MM.1S (cell line): ENCODE data around the gene FAM117B.
"Not testable (repeated sequence)": the region's sequence is repeated elsewhere in the genome, so short reads cannot be mapped to it uniquely, and the experiment has no call there.

Experiments used
- DNase-seq: peaks from one replicate; pipeline ENCODE4 v3.0.0-alpha.2; 2015
- H2AFZ ChIP-seq: fragments of 300-600 bp; sonication (generic); 2 replicates; pipeline ENCODE4 v1.6.0; 2016; ENCODE audit warnings: antibody characterized with exemption, low read length
- H3F3A ChIP-seq: fragments of 300-600 bp; sonication (generic); 2 replicates; pipeline ENCODE4 v1.6.1; 2016; ENCODE audit warnings: mild to moderate bottlenecking, antibody characterized with exemption, low read length, moderate library complexity, mixed read lengths; ENCODE audit not compliant: insufficient read depth
- H3K27ac ChIP-seq: fragments of 300-600 bp; sonication (generic); 2 replicates; pipeline ENCODE4 v1.5.1; 2016; ENCODE audit warnings: mild to moderate bottlenecking, low read length
- H3K27me3 ChIP-seq: fragments of 300-600 bp; sonication (generic); replicated peaks from 2 replicates; pipeline ENCODE4 v1.6.0; 2016; ENCODE audit warnings: low read length; ENCODE audit not compliant: insufficient read depth
- H3K36me3 ChIP-seq: fragments of 300-600 bp; sonication (generic); replicated peaks from 2 replicates; pipeline ENCODE4 v1.6.1; 2016; ENCODE audit warnings: mild to moderate bottlenecking, low read length, mixed read lengths; ENCODE audit not compliant: insufficient read depth
- H3K4me1 ChIP-seq: fragments of 300-600 bp; sonication (generic); 2 replicates; pipeline ENCODE4 v1.6.1; 2016; ENCODE audit warnings: low read length, mixed read lengths
- H3K4me2 ChIP-seq: fragments of 300-600 bp; sonication (generic); 2 replicates; pipeline ENCODE4 v1.6.0; 2016; ENCODE audit warnings: low read depth, low read length
- H3K4me3 ChIP-seq: fragments of 300-600 bp; sonication (generic); 2 replicates; pipeline ENCODE4 v1.5.1; 2016; ENCODE audit warnings: low read length, mixed read lengths
- H3K79me2 ChIP-seq: fragments of 300-600 bp; sonication (generic); 2 replicates; pipeline ENCODE4 v1.6.1; 2016; ENCODE audit warnings: mixed run types, low read length, mixed read lengths
- H3K9ac ChIP-seq: fragments of 300-600 bp; sonication (generic); 2 replicates; pipeline ENCODE4 v1.6.1; 2016; ENCODE audit warnings: low read length, mixed read lengths
- H3K9me2 ChIP-seq: fragments of 300-600 bp; sonication (generic); replicated peaks from 2 replicates; pipeline ENCODE4 v1.6.1; 2016; ENCODE audit warnings: mild to moderate bottlenecking, low read length, mixed read lengths; ENCODE audit not compliant: insufficient read depth
- H3K9me3 ChIP-seq: fragments of 300-600 bp; sonication (generic); replicated peaks from 2 replicates; pipeline ENCODE4 v1.6.1; 2016; ENCODE audit warnings: mild to moderate bottlenecking, low read length, mixed read lengths; ENCODE audit not compliant: insufficient read depth
- H4K20me1 ChIP-seq: fragments of 300-600 bp; sonication (generic); 2 replicates; pipeline ENCODE4 v1.6.1; 2016; ENCODE audit warnings: mild to moderate bottlenecking, low read length, moderate library complexity, mixed read lengths; ENCODE audit not compliant: insufficient read depth
- EZH2 ChIP-seq: fragments of 300-600 bp; sonication (generic); optimal IDR thresholded peaks from 2 replicates; pipeline ENCODE3; 2017; ENCODE audit warnings: low read depth, mild to moderate bottlenecking, antibody characterized with exemption, low read length, mixed read lengths
- EZH2phosphoT487 ChIP-seq: fragments of 300-600 bp; sonication (generic); IDR thresholded peaks from 2 replicates; pipeline ENCODE4 v1.6.1; 2018; ENCODE audit warnings: antibody characterized with exemption, low read length
- TF ChIP-seq, protein P1 (sequence below): fragments of 300-600 bp; sonication (generic); IDR thresholded peaks from 2 replicates; pipeline ENCODE4 v1.5.1; 2016; ENCODE audit warnings: antibody characterized with exemption, low read length, mixed read lengths

Gene FAM117B

DNA sequence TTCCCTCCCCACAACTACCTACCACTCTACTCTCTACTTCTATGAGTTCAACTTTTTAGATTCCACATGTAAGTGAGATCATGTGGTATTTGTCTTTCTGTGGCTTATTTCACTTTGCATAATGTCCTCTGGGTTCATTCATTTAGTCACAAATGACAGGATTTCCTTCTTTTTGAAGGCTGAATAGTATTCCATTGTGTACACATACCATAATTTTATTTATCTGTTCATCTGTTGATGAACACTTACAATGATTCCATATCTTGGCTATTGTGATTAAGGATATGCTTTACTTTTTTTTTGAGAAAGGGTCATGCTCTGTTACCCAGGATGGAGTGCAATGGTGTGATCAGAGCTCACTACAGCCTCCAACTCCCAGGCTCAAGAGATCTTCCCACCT, 163.2 kb downstream of the FAM117B start:
- Histone ChIP-seq H2AFZ (no peak overlapping the region), H3F3A (no peaks in the 10 kb centered on the region), H3K27ac (no peak overlapping the region), H3K4me3 (no peak overlapping the region), H3K9ac (no peak overlapping the region), H3K36me3 (no peaks in the 10 kb centered on the region), H3K4me1 (no peaks in the 10 kb centered on the region), H3K9me2 (no peaks in the 10 kb centered on the region), H3K79me2 (no peaks in the 10 kb centered on the region), H4K20me1 (no peaks in the 10 kb centered on the region), H3K27me3 (no peaks in the 10 kb centered on the region), H3K9me3 (no peaks in the 10 kb centered on the region), H3K4me2 (no peak overlapping the region)
- TF ChIP-seq EZH2 (no peak), EZH2phosphoT487 (no peak)
- TF ChIP-seq, protein P1, sequence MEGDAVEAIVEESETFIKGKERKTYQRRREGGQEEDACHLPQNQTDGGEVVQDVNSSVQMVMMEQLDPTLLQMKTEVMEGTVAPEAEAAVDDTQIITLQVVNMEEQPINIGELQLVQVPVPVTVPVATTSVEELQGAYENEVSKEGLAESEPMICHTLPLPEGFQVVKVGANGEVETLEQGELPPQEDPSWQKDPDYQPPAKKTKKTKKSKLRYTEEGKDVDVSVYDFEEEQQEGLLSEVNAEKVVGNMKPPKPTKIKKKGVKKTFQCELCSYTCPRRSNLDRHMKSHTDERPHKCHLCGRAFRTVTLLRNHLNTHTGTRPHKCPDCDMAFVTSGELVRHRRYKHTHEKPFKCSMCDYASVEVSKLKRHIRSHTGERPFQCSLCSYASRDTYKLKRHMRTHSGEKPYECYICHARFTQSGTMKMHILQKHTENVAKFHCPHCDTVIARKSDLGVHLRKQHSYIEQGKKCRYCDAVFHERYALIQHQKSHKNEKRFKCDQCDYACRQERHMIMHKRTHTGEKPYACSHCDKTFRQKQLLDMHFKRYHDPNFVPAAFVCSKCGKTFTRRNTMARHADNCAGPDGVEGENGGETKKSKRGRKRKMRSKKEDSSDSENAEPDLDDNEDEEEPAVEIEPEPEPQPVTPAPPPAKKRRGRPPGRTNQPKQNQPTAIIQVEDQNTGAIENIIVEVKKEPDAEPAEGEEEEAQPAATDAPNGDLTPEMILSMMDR, result no peak
- DNase-seq, result no peak

DNA sequence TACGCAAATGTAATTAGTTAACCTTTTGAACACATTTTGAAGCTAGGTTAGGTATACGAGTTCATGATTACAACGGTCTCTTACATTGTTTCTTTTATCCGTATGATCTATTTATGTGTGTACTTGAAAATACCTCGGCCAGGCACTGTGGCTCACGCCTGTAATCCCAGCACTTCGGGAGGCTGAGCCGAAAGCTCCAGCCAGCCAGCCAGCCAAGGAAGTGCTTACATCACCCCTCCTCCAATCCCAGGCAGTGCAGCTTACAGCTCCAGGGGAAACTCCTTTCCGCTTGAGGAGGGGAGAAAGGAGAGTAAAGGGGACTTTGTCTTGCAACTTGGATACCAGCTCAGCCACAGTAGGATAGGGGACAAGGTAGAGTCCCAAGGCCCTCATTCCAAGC, 171.1 kb downstream of the FAM117B start:
- not testable (repeated sequence) for H3K9me2 ChIP-seq, H3K9ac ChIP-seq, H3K4me2 ChIP-seq, H4K20me1 ChIP-seq, H3K36me3 ChIP-seq, H3K9me3 ChIP-seq, DNase-seq, H3K4me1 ChIP-seq, H2AFZ ChIP-seq, H3K79me2 ChIP-seq, H3K27ac ChIP-seq, H3K27me3 ChIP-seq, H3K4me3 ChIP-seq, H3F3A ChIP-seq

DNA sequence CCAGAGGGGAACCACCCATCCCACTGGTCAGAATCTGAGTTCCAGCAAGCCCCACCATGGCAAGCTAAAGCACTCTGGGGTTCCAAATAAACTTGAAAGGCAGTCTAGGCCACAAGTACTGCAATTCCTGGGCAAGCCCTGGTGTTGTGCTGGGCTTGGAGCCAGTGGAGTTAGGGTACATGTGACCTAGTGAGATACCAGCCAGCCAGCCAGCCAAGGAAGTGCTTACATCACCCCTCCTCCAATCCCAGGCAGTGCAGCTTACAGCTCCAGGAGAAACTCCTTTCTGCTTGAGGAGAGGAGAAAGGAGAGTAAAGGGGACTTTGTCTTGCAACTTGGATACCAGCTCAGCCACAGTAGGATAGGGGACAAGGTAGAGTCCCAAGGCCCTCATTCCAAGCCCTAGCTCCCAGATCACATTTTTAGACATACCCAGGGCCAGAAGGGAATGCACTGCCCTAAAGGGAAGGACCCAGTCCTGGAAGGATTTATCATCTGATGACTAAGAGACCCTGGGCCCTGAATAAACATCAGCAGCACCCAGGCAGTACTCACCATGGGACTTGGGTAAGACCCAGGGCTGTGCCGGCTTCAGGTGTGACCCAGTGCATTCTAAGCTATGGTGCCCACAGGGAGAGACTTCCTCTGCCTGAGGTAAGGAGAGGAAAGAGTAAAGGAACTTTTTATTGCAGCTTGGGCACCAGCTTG, 172.8 kb downstream of the FAM117B start:
- not testable (repeated sequence) for H3K4me3 ChIP-seq, H3K9ac ChIP-seq, H3K9me3 ChIP-seq, H3K4me2 ChIP-seq, H3K4me1 ChIP-seq, H3F3A ChIP-seq, H4K20me1 ChIP-seq, H3K27me3 ChIP-seq, H3K36me3 ChIP-seq, H3K79me2 ChIP-seq, H3K9me2 ChIP-seq, H3K27ac ChIP-seq, H2AFZ ChIP-seq, DNase-seq

DNA sequence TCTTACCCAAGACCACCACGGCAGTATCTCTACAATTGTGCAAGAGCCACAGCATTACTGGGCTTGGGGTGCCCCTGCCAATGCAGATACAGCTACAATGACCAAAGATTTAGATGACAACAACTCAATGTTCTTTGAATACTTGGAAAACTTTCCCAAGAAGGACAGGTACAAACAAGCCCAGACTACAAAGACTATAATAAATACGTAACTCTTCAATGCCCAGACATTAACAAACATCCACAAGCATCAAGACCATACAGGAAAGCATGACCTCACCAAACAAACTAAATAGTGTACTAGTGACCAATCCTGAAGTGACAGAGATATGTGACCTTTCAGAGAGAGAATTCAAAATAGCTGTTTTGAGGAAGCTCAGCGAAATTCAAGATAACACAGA, 174.0 kb downstream of the FAM117B start:
- no peak for DNase-seq
- TF ChIP-seq EZH2, result no peak
- TF ChIP-seq, protein P1, result no peak
- no peak for TF ChIP-seq EZH2phosphoT487

More for the DNA sequence above, 174.0 kb downstream of the FAM117B start:
- Histone ChIP-seq H3K27ac (no peak overlapping the region), H3K4me1 (no peaks in the 10 kb centered on the region), H3K27me3 (no peaks in the 10 kb centered on the region), H4K20me1 (no peaks in the 10 kb centered on the region), H2AFZ (no peak overlapping the region), H3K79me2 (no peaks in the 10 kb centered on the region), H3K9ac (no peak overlapping the region), H3K9me2 (no peaks in the 10 kb centered on the region), H3K36me3 (no peaks in the 10 kb centered on the region), H3K4me3 (no peak overlapping the region), H3K9me3 (no peaks in the 10 kb centered on the region), H3F3A (no peaks in the 10 kb centered on the region), H3K4me2 (no peak overlapping the region)
